ENCODE data around the gene BMAL1.

The BMAL1 gene

DNA sequence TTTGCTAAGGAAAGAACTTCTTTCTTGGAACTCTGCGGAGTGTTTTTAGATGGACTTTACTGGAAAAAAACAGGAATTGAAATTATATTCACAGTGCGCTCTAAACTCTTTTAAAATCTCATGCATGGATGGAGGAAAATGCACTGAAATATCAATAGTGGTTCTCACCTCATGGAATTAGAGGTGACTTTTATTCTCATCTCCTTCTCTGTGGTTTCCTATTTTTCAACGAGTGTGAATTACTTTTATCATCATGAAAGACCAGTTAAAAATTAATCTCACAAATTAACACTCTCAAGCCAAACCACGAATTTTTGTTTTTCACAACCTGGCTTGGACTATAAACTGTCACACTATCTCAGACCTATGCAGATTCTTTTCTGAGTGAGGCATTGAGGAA lies 16.6 kb downstream of the BMAL1 start:
- no peak for DNase-seq

- no peak for DNase-seq
Observed at GRCh38 chr11:13294771-13295579, 17.4 kb downstream of the BMAL1 start.

DNA sequence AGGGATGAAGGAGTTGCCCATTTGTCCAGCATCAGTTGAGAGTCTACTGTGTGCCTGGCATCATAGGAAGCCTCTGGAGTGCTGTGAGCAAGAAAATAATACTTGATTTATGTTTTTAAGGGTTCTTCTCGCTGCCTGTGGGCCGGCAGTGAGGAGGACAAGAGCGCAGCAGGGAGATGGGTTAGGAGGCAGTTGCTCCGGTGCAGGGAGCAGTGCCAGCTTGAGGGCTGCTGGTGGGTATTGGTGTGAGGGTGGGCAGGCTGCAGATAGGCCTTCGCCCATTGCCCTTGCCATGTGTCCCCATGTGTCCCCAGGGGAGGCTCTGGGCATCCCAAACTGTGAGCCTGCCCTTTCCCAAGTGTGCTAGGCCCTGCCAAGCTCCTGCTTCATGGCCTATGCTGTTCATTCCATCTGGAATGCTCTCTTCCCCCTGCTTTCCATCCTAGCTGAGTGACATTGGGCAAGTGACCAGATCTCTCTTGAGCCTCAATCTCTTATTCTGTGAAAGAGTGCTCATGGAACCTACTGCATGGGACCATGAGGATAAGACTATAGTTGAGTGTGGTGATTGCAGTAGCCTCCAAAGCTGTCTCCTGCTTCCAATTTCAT lies 19.8 kb downstream of the BMAL1 start:
- DNase-seq, result no peak

DNA sequence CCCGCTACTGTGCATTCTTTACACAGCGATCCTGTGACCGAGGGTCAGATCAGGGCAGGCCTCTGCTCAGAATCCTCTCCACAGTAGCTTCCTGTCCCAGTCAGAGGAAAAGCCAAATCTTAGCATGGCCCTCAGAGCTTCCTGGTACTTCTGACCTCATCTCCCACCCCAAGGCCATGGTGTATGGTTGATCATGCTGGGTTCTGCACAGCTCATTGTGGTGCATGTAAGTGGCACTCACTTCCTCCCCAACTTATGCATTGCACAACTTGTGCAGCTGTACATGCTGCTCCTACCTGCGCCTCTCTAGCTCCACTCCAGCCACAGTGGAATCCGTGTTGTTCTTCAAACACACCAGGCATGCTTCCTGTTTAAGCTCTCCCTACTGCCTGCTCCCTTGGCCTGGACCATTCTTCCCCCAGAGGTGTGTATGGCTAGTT lies 20.3 kb downstream of the BMAL1 start:
- no peak for DNase-seq

- no peak for DNase-seq
Observed at GRCh38 chr11:13298765-13299164, 21.2 kb downstream of the BMAL1 start.

DNA sequence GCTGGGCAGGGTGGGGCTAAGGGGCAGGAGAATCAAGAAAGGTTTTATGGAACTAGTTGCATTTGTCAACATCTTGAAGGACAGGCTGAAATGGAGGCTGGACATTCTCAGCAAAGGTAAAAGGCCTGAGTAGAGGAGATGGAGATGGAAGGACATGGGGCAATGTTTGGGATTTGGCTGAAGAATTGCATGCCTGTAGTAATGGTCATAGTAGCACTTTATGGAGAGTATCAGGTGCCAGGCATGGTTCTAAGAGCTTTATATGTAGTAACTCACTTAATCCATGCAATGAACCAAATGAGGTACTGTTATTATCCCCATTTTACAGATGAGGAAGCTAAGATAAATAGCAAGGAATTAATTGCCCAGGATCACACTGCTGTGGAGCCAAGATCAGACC lies 23.9 kb downstream of the BMAL1 start:
- DNase-seq, result no peak

GRCh38 chr11:13302420-13302958 lies 24.9 kb downstream of the BMAL1 start:
- no peak for DNase-seq

- DNase-seq, result no peak
Observed at GRCh38 chr11:13303668-13304649, 26.4 kb downstream of the BMAL1 start.

GRCh38 chr11:13304655-13305335 lies 27.2 kb downstream of the BMAL1 start:
- no peak for DNase-seq

GRCh38 chr11:13308704-13309103 lies 31.1 kb downstream of the BMAL1 start:
- DNase-seq, result no peak

GRCh38 chr11:13309156-13309555 lies 31.6 kb downstream of the BMAL1 start:
- no peak for DNase-seq

GRCh38 chr11:13310443-13310842 lies 32.9 kb downstream of the BMAL1 start:
- no peak for DNase-seq

- DNase-seq, result no peak
Observed at GRCh38 chr11:13311570-13311969, 34.0 kb downstream of the BMAL1 start.

GRCh38 chr11:13313005-13313819 lies 35.6 kb downstream of the BMAL1 start:
- no peak for DNase-seq

- no peak for DNase-seq
Observed at GRCh38 chr11:13314676-13315394, 37.2 kb downstream of the BMAL1 start.

GRCh38 chr11:13315517-13316432 lies 38.2 kb downstream of the BMAL1 start:
- DNase-seq, result no peak

DNA sequence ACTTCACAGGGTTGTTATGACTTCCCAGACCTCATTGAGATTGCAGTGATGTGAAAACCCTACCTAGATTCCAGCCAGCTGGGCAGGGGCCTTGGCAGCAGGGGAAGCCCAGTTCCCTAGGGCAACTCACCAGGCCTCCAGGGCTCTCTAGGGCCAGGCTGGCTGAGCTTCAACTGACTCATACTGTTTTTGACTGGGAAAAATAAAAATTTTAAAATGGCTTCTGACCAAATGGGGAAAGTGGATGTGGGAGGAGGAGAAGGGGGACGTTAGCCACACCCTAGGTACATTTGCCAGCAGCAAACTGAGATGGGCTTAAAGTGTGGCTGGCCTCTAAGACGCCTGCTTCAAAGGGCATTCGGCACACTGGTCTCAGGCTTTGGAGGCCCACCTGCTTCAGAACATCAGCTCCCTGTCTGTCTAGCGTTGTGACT lies 39.0 kb downstream of the BMAL1 start:
- DNase-seq, result no peak

GRCh38 chr11:13317293-13318080 lies 39.9 kb downstream of the BMAL1 start:
- no peak for DNase-seq
